ENCODE measurements around the gene FAF1. TPM values are rescaled to one million over a fixed set of nuclear protein-coding genes. Genes with fewer than 3 reads are reported as not detected.

The FAF1 gene
- total RNA-seq, 1 experiment from 2014 or later, result 78.7 TPM

- no TSS peak for BruUV-seq (replicated peaks)
- Histone ChIP-seq H3K4me1 (no peaks in the 10 kb centered on the region), H3K27me3 (replicated peaks; ENCODE audit: control insufficient read depth, insufficient read depth, low read length) (no peaks in the 10 kb centered on the region), H3K4me3 (ENCODE audit: low read depth, low read length) (no peak overlapping the region), H3K36me3 (ENCODE audit: control insufficient read depth, insufficient read depth, low read length) (no peaks in the 10 kb centered on the region), H3K9me3 (no peaks in the 10 kb centered on the region)
- Mint-ChIP-seq H3K36me3 (ENCODE audit: insufficient read depth, unreplicated experiment) (peaks cover 22% of the 10 kb centered on the region), H3K4me1 (ENCODE audit: low read depth, unreplicated experiment) (no peaks in the 10 kb centered on the region), H3K27ac (ENCODE audit: unreplicated experiment) (no peak overlapping the region), H3K27me3 (ENCODE audit: insufficient read depth, unreplicated experiment) (no peaks in the 10 kb centered on the region), H3K4me3 (ENCODE audit: unreplicated experiment) (no peak overlapping the region), H3K9me3 (ENCODE audit: unreplicated experiment) (no peaks in the 10 kb centered on the region)
- intact Hi-C loops (cut with micrococcal nuclease; ENCODE audit: unreplicated experiment), result no loop called here
- POLR2A ChIA-PET, result no interaction called here
- no peak for DNase-seq
- CTCF ChIA-PET, result no interaction called here
- TF ChIP-seq, protein P1, sequence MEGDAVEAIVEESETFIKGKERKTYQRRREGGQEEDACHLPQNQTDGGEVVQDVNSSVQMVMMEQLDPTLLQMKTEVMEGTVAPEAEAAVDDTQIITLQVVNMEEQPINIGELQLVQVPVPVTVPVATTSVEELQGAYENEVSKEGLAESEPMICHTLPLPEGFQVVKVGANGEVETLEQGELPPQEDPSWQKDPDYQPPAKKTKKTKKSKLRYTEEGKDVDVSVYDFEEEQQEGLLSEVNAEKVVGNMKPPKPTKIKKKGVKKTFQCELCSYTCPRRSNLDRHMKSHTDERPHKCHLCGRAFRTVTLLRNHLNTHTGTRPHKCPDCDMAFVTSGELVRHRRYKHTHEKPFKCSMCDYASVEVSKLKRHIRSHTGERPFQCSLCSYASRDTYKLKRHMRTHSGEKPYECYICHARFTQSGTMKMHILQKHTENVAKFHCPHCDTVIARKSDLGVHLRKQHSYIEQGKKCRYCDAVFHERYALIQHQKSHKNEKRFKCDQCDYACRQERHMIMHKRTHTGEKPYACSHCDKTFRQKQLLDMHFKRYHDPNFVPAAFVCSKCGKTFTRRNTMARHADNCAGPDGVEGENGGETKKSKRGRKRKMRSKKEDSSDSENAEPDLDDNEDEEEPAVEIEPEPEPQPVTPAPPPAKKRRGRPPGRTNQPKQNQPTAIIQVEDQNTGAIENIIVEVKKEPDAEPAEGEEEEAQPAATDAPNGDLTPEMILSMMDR (IDR thresholded peaks at IDR 0.05; ENCODE audit: insufficient read depth in 1 of 2, low read depth in 1 of 2, low read length in 1 of 2, severe bottlenecking in 1 of 2, unreplicated experiment in 1 of 2), result no peak
Observed at GRCh38 chr1:50527249-50527986, 432.6 kb downstream of the FAF1 start.

GRCh38 chr1:50526431-50526830 is 433.6 kb downstream of the FAF1 start:
- H3K4me3 Mint-ChIP-seq (ENCODE audit: unreplicated experiment), result no peak overlapping the region
- BruUV-seq (replicated peaks), result no TSS peak
- H3K9me3 ChIP-seq, result no peaks in the 10 kb centered on the region
- H3K27me3 Mint-ChIP-seq (ENCODE audit: insufficient read depth, unreplicated experiment), result no peaks in the 10 kb centered on the region
- H3K27ac Mint-ChIP-seq (ENCODE audit: unreplicated experiment), result no peak overlapping the region
- TF ChIP-seq, protein P1 (IDR thresholded peaks at IDR 0.05; ENCODE audit: insufficient read depth in 1 of 2, low read depth in 1 of 2, low read length in 1 of 2, severe bottlenecking in 1 of 2, unreplicated experiment in 1 of 2), result no peak
- H3K4me1 ChIP-seq, result no peaks in the 10 kb centered on the region
- H3K4me1 Mint-ChIP-seq (ENCODE audit: low read depth, unreplicated experiment), result no peaks in the 10 kb centered on the region
- no peaks in the 10 kb centered on the region for H3K27me3 ChIP-seq (replicated peaks; ENCODE audit: control insufficient read depth, insufficient read depth, low read length)
- ChIA-PET POLR2A (no interaction called here), CTCF (no interaction called here)
- H3K36me3 ChIP-seq (ENCODE audit: control insufficient read depth, insufficient read depth, low read length), result no peaks in the 10 kb centered on the region; the same call in 1 of the 2 replicates
- DNase-seq, result no peak
- H3K4me3 ChIP-seq (ENCODE audit: low read depth, low read length), result no peak overlapping the region
- intact Hi-C loops (cut with micrococcal nuclease; ENCODE audit: unreplicated experiment), result no loop called here
- peaks cover 22% of the 10 kb centered on the region for H3K36me3 Mint-ChIP-seq (ENCODE audit: insufficient read depth, unreplicated experiment)
- H3K9me3 Mint-ChIP-seq (ENCODE audit: unreplicated experiment), result no peaks in the 10 kb centered on the region

DNA sequence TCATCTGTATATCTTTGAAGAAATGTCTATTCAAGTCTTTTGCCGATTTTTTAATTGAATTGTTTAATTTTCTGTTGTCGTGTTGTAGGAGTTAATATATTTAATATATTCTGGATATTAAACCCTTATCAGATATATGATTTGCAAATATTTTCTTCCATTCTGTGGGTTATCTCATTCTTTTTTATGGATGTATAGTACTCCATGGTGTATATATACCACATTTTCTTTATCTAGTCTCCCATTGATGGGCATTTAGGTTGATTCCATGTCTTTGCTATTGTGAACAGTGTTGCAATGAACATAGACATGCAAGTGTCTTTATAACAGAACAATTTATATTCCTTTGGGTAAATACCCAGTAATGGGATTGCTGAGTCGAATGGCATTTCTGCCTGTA is 436.5 kb downstream of the FAF1 start:
- Mint-ChIP-seq H3K36me3 (ENCODE audit: insufficient read depth, unreplicated experiment) (peaks cover 16% of the 10 kb centered on the region), H3K4me1 (ENCODE audit: low read depth, unreplicated experiment) (no peaks in the 10 kb centered on the region), H3K27me3 (ENCODE audit: insufficient read depth, unreplicated experiment) (no peaks in the 10 kb centered on the region), H3K9me3 (ENCODE audit: unreplicated experiment) (no peaks in the 10 kb centered on the region), H3K27ac (ENCODE audit: unreplicated experiment) (no peak overlapping the region), H3K4me3 (ENCODE audit: unreplicated experiment) (no peak overlapping the region)
- TF ChIP-seq, protein P1 (IDR thresholded peaks at IDR 0.05; ENCODE audit: insufficient read depth in 1 of 2, low read depth in 1 of 2, low read length in 1 of 2, severe bottlenecking in 1 of 2, unreplicated experiment in 1 of 2), result no peak
- no peak overlapping the region for H3K4me3 ChIP-seq (ENCODE audit: low read depth, low read length)
- POLR2A ChIA-PET, result no interaction called here
- CTCF ChIA-PET, result no interaction called here
- H3K27me3 ChIP-seq (replicated peaks; ENCODE audit: control insufficient read depth, insufficient read depth, low read length), result no peaks in the 10 kb centered on the region
- no peaks in the 10 kb centered on the region for H3K4me1 ChIP-seq
- H3K36me3 ChIP-seq (ENCODE audit: control insufficient read depth, insufficient read depth, low read length), result no peaks in the 10 kb centered on the region; the same call in 1 of the 2 replicates
- intact Hi-C loops (cut with micrococcal nuclease; ENCODE audit: unreplicated experiment), result no loop called here
- no TSS peak for BruUV-seq (replicated peaks)
- DNase-seq, result no peak
- H3K9me3 ChIP-seq, result no peaks in the 10 kb centered on the region
